ENCODE measurements around the gene PHLDB2.
"Not testable (repeated sequence)": the region's sequence is repeated elsewhere in the genome, so short reads cannot be mapped to it uniquely, and the experiment has no call there.

PHLDB2 gene

GRCh38 chr3:111859061-111859973 lies at the start of gene PHLDB2:
PHLDB2 (plus strand) TSS chr3:111859265; CDS start chr3:111884078, 24,813 bp downstream.
- DNase-seq: peak in 3 of 6 experiments; percentile 19 to 20 (median 20)

- no peak for DNase-seq
Measured at GRCh38 chr3:111810909-111811308, 48.2 kb upstream of the PHLDB2 start.

GRCh38 chr3:111811811-111812210 lies 47.3 kb upstream of the PHLDB2 start:
- no peak for DNase-seq

GRCh38 chr3:111812701-111813100 lies 46.4 kb upstream of the PHLDB2 start:
- DNase-seq: no peak

- DNase-seq: no peak
Measured at GRCh38 chr3:111813441-111813840, 45.6 kb upstream of the PHLDB2 start.

GRCh38 chr3:111813979-111814378 lies 45.1 kb upstream of the PHLDB2 start:
- no peak for DNase-seq

GRCh38 chr3:111816771-111817170 lies 42.3 kb upstream of the PHLDB2 start:
- DNase-seq: not testable (repeated sequence)

- no peak for DNase-seq
Measured at GRCh38 chr3:111819927-111820326, 39.1 kb upstream of the PHLDB2 start.

GRCh38 chr3:111820651-111821050 lies 38.4 kb upstream of the PHLDB2 start:
- no peak for DNase-seq

GRCh38 chr3:111821891-111822290 lies 37.2 kb upstream of the PHLDB2 start:
- DNase-seq: no peak

- no peak for DNase-seq
Measured at GRCh38 chr3:111822804-111823203, 36.3 kb upstream of the PHLDB2 start.

GRCh38 chr3:111823341-111823855 lies 35.7 kb upstream of the PHLDB2 start:
- DNase-seq: no peak

- DNase-seq: no peak
Measured at GRCh38 chr3:111824351-111824750, 34.7 kb upstream of the PHLDB2 start.

GRCh38 chr3:111827871-111828270 lies 31.2 kb upstream of the PHLDB2 start:
- no peak for DNase-seq

- no peak for DNase-seq
Measured at GRCh38 chr3:111828530-111828929, 30.5 kb upstream of the PHLDB2 start.

- no peak for DNase-seq
Measured at GRCh38 chr3:111829023-111829422, 30.0 kb upstream of the PHLDB2 start.

- peak in 2 of 6 experiments; percentile 2 for DNase-seq
Measured at GRCh38 chr3:111831840-111832239, 27.2 kb upstream of the PHLDB2 start.

GRCh38 chr3:111837112-111837511 lies 22.0 kb upstream of the PHLDB2 start:
- DNase-seq: no peak

- DNase-seq: no peak
Measured at GRCh38 chr3:111838133-111838532, 20.9 kb upstream of the PHLDB2 start.

GRCh38 chr3:111846039-111846438 lies 13.0 kb upstream of the PHLDB2 start:
- no peak for DNase-seq

GRCh38 chr3:111846717-111847116 lies 12.3 kb upstream of the PHLDB2 start:
- DNase-seq: no peak

- DNase-seq: no peak
Measured at GRCh38 chr3:111848283-111848682, 10.8 kb upstream of the PHLDB2 start.

GRCh38 chr3:111848778-111849177 lies 10.3 kb upstream of the PHLDB2 start:
- no peak for DNase-seq

- no peak for DNase-seq
Measured at GRCh38 chr3:111850537-111850936, 8.5 kb upstream of the PHLDB2 start.

All from stimulated activated naive CD4-positive, alpha-beta T cell (primary cell).